C4-2B (cell line): ENCODE results near the gene PLEK2.

Experiments used
- CTCF ChIP-seq: fragments of 450-650 bp; conservative IDR thresholded peaks from 2 replicates; pipeline ENCODE4 v1.5.1; 2017; ENCODE audit warnings: mild to moderate bottlenecking
- ZFX ChIP-seq: fragments of 450-650 bp; IDR thresholded peaks from 2 replicates; pipeline ENCODE4 v1.6.1; 2017

- TF ChIP-seq CTCF (no peak), ZFX (no peak)
Observed at GRCh38 chr14:67441256-67441655, 29.3 kb upstream of the PLEK2 start.
